Esophagus muscularis mucosa (tissue), 4 donors: ENCODE data around the gene PITX3. TPM values are rescaled to one million over a fixed set of nuclear protein-coding genes. Genes with fewer than 3 reads are reported as not detected.
"Not testable (repeated sequence)": the region's sequence is repeated elsewhere in the genome, so short reads cannot be mapped to it uniquely, and the experiment has no call there.

Source experiments
- DNase-seq: peaks from one replicate; pipeline ENCODE4 v3.0.0-alpha.2; 2017; ENCODE audit errors: extremely low spot score
- H3K27ac ChIP-seq, 4 donors: fragments of 200-600 bp; sonication (generic); replicated peaks in 1 of 4; 1 replicate in 3 of 4; 2 replicates in 1 of 4; pipeline ENCODE4 v1.5.1; 2016 to 2019; ENCODE audit warnings: mild to moderate bottlenecking in 1 of 4
- H3K27me3 ChIP-seq, 4 donors: fragments of 200-600 bp; sonication (generic); one replicate each; pipeline versions ENCODE4 v1.5.1 to v1.6.0; 2016 to 2019
- H3K36me3 ChIP-seq, 4 donors: fragments of 200-600 bp; sonication (generic); one replicate each; pipeline ENCODE4 v1.5.1; 2016 to 2019
- H3K4me1 ChIP-seq, 4 donors: fragments of 200-600 bp; sonication (generic); one replicate each; pipeline ENCODE4 v1.5.1; 2016 to 2019
- H3K4me3 ChIP-seq, 4 donors: fragments of 200-600 bp; sonication (generic); 1 replicate in 2 of 4; 2 replicates in 2 of 4; pipeline ENCODE4 v1.5.1; 2016 to 2019; ENCODE audit warnings: mild to moderate bottlenecking in 4 of 4, moderate library complexity in 1 of 4
- H3K9me3 ChIP-seq, 4 donors: fragments of 200-600 bp; sonication (generic); 1 replicate in 3 of 4; 2 replicates in 1 of 4; pipeline ENCODE4 v1.5.1; 2016 to 2019
- EP300 ChIP-seq: sonication (generic); formaldehyde crosslinking; IDR thresholded peaks from one replicate; pipeline ENCODE4 v1.6.1; 2017; ENCODE audit warnings: antibody characterized with exemption
- POLR2A ChIP-seq: fragments of 450-650 bp; IDR thresholded peaks from one replicate; pipeline ENCODE4 v1.6.1; 2017; ENCODE audit warnings: antibody characterized with exemption, moderate library complexity, mild to moderate bottlenecking, low read depth
- POLR2AphosphoS5 ChIP-seq, 2 donors: sonication (generic); formaldehyde crosslinking; IDR thresholded peaks; one replicate each; pipeline ENCODE4 v1.6.1; 2017; ENCODE audit warnings: antibody characterized with exemption in 2 of 2
- WGBS: methylation state at CpG from one replicate; pipeline ENCODE4 v1.1.5; 2018; 5-methylcytosine and 5-hydroxymethylcytosine counted together
- intact Hi-C: fragments of 100-400 bp; cut with DNase I; formaldehyde crosslinking; loops from one replicate; pipeline ENCODE4 v1.15.1; 2023
- total RNA-seq, 4 donors: library from RNA; depleted of rRNA; stranded (reverse); fragments of >200 nt; gene quantifications; one replicate each; pipeline versions ENCODE4 v1.1.0 to v1.2.1, GENCODE V29; 2016
- TF ChIP-seq, protein P1 (sequence below), 3 experiments: fragments of 200-600 bp in 2 of 3; fragments of 450-650 bp in 1 of 3; sonication (generic) in 2 of 3; IDR thresholded peaks; one replicate each; pipeline ENCODE4 v1.5.1; 2017 to 2019; ENCODE audit warnings: antibody characterized with exemption in 3 of 3, mild to moderate bottlenecking in 2 of 3, moderate library complexity in 1 of 3

Gene PITX3
- total RNA-seq, 4 donors from 2014 or later = not detected

DNA sequence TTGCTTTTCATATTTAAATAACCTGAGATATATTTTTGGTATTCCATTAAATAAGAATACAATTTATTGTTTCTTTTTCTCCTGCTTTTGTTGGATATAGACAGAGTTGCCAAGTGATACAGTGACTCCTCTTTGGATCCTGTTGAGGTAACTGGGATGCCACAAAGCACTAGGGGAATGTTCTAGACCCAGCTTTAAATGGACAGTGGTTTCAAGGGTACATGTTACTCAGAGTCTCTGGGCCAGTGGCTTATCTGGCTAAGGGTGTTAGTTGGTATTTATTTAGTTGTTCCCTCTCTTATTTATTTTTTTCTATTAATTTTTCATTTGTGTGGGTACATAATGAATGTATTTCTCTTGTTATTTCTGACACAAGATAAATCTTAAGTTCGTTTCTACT is 13.1 kb upstream of the PITX3 start:
- peaks cover 0 to 14% (median 6%) of the 10 kb centered on the region in 4 donors for H3K36me3 ChIP-seq
- intact Hi-C loops = no loop called here
- H3K9me3 ChIP-seq = no peaks in the 10 kb centered on the region
- no peak for DNase-seq
- peaks cover 0 to 17% (median 6%) of the 10 kb centered on the region in 4 donors for H3K4me1 ChIP-seq
- H3K27ac ChIP-seq = no peak overlapping the region
- H3K27me3 ChIP-seq = no peaks in the 10 kb centered on the region
- 85% methylated on average over 1 of the region's 1 CpG for WGBS
- no peak overlapping the region for H3K4me3 ChIP-seq
- TF ChIP-seq POLR2AphosphoS5 (IDR thresholded peaks at IDR 0.05) = no peak

- WGBS = 93% methylated on average over 3 of the region's 3 CpGs
- H3K4me1 ChIP-seq = peaks cover 13 to 37% (median 24%) of the 10 kb centered on the region in 4 donors
Observed at GRCh38 chr10:102252508-102252907, 11.2 kb upstream of the PITX3 start.

DNA sequence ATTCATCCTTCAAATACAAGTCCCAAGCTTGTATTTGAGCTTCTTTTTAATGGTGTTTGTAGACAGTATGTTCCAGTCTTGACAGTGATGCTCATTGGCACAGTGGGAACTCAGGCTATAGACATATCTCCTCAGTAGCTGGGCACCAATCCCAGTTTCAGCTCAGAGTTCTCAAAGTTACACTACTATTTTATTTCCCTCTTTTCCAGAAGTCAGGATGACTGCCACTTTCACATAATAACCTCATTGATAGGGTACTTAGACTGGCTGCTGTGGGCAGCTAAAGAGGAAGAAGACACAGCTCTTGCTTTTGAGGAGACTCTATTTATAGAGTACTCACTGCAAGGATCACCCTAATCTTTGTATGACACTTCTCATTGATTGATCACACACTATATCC is 6.4 kb upstream of the PITX3 start:
- H3K27me3 ChIP-seq = no peaks in the 10 kb centered on the region
- intact Hi-C loops = no loop called here
- TF ChIP-seq, protein P1, sequence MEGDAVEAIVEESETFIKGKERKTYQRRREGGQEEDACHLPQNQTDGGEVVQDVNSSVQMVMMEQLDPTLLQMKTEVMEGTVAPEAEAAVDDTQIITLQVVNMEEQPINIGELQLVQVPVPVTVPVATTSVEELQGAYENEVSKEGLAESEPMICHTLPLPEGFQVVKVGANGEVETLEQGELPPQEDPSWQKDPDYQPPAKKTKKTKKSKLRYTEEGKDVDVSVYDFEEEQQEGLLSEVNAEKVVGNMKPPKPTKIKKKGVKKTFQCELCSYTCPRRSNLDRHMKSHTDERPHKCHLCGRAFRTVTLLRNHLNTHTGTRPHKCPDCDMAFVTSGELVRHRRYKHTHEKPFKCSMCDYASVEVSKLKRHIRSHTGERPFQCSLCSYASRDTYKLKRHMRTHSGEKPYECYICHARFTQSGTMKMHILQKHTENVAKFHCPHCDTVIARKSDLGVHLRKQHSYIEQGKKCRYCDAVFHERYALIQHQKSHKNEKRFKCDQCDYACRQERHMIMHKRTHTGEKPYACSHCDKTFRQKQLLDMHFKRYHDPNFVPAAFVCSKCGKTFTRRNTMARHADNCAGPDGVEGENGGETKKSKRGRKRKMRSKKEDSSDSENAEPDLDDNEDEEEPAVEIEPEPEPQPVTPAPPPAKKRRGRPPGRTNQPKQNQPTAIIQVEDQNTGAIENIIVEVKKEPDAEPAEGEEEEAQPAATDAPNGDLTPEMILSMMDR (IDR thresholded peaks at IDR 0.05) = no peak
- TF ChIP-seq POLR2A (no peak), EP300 (no peak), POLR2AphosphoS5 (IDR thresholded peaks at IDR 0.05) (no peak)
- DNase-seq = no peak
- H3K36me3 ChIP-seq = no peaks in the 10 kb centered on the region
- H3K9me3 ChIP-seq = no peaks in the 10 kb centered on the region
- H3K4me1 ChIP-seq = peaks cover 32 to 63% (median 43%) of the 10 kb centered on the region in 4 donors
- no peak overlapping the region for H3K27ac ChIP-seq
- H3K4me3 ChIP-seq = no peak overlapping the region

More at GRCh38 chr10:102252508-102252907, 11.2 kb upstream of the PITX3 start:
- H3K4me3 ChIP-seq, intact Hi-C loops, DNase-seq, H3K9me3 ChIP-seq, H3K36me3 ChIP-seq, H3K27me3 ChIP-seq, H3K27ac ChIP-seq: not testable (repeated sequence)

GRCh38 chr10:102246261-102246660 is 4.9 kb upstream of the PITX3 start:
- H3K4me3 ChIP-seq = peak overlapping the region; percentile 64 to 96 (median 84)
- peak overlapping the region; percentile 86 to 91 (median 88) for H3K27ac ChIP-seq
- peaks cover 38 to 76% (median 56%) of the 10 kb centered on the region in 4 donors for H3K4me1 ChIP-seq
- H3K9me3 ChIP-seq = no peaks in the 10 kb centered on the region
- intact Hi-C loops = no loop called here
- WGBS = 20% methylated on average over 3 of the region's 3 CpGs
- DNase-seq = no peak
- H3K27me3 ChIP-seq = peaks cover 0 to under 1% (median 0%) of the 10 kb centered on the region in 4 donors
- TF ChIP-seq POLR2AphosphoS5 (IDR thresholded peaks at IDR 0.05) (no peak), POLR2A (no peak), EP300 (no peak)
- TF ChIP-seq, protein P1 (IDR thresholded peaks at IDR 0.05) = no peak
- no peaks in the 10 kb centered on the region for H3K36me3 ChIP-seq

DNA sequence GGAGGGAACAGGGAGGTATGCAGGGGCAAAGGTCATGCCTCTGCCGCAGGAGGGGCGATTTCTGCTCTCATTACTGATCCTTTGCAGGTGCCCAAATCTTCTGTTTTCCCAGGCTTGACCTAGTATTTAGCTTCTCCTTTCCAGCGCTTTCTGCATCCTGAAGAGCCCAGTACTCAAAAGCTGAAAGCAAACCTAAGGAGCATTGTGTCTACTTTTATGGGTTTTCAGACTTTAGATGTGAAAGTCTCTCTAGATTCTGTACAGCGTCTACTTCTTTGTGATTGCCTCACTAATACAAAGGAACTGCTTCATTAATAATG is 4.6 kb upstream of the PITX3 start:
- intact Hi-C loops = no loop called here
- TF ChIP-seq EP300 (no peak), POLR2AphosphoS5 (IDR thresholded peaks at IDR 0.05) (no peak), POLR2A (no peak)
- TF ChIP-seq, protein P1 (IDR thresholded peaks at IDR 0.05) = no peak
- Histone ChIP-seq H3K27ac (peak overlapping the region; percentile 86 to 91 (median 88)), H3K36me3 (no peaks in the 10 kb centered on the region), H3K4me3 (peak overlapping the region; percentile 64 to 96 (median 84)), H3K9me3 (no peaks in the 10 kb centered on the region), H3K27me3 (peaks cover 0 to 4% (median 0%) of the 10 kb centered on the region in 4 donors), H3K4me1 (peaks cover 41 to 80% (median 59%) of the 10 kb centered on the region in 4 donors)
- WGBS = 0% methylated on average over 4 of the region's 4 CpGs
- no peak for DNase-seq
